Upper lobe of right lung (tissue), 1 donor: Measurements from ENCODE around the gene GOSR1. TPM values are rescaled to one million over a fixed set of nuclear protein-coding genes. Genes with fewer than 3 reads are reported as not detected.
"Not testable (repeated sequence)": the region's sequence is repeated elsewhere in the genome, so short reads cannot be mapped to it uniquely, and the experiment has no call there.

Source experiments
- ATAC-seq: fragments of 200-7000 bp; cut with Tn5 transposase; one replicate; pipeline ENCODE4 v1.9.1; 2020; ENCODE audit warnings: mild to moderate bottlenecking, moderate library complexity
- DNase-seq: peaks from one replicate; pipeline ENCODE4 v3.0.0-alpha.2; 2020
- H3K27ac ChIP-seq: fragments of 200-600 bp; one replicate; pipeline ENCODE4 v1.8.0; 2022
- H3K27me3 ChIP-seq: fragments of 200-600 bp; one replicate; pipeline ENCODE4 v1.8.0; 2022; ENCODE audit warnings: mild to moderate bottlenecking
- H3K36me3 ChIP-seq: fragments of 200-600 bp; one replicate; pipeline ENCODE4 v1.8.0; 2022
- H3K4me1 ChIP-seq: fragments of 200-600 bp; one replicate; pipeline ENCODE4 v1.8.0; 2022
- H3K4me3 ChIP-seq: fragments of 200-600 bp; one replicate; pipeline ENCODE4 v1.8.0; 2022; ENCODE audit warnings: mild to moderate bottlenecking
- H3K9me3 ChIP-seq: fragments of 200-600 bp; one replicate; pipeline ENCODE4 v1.8.0; 2022
- intact Hi-C: fragments of 100-400 bp; cut with DNase I; formaldehyde crosslinking; loops from one replicate; pipeline ENCODE4 v1.11.0; 2022
- total RNA-seq: library from RNA; stranded (reverse); fragmentation: NEBNext Ultra II Directional; extraction: Animal tissue kit (Norgen Biotek cat#: 25700); gene quantifications from one replicate; pipeline ENCODE4 v1.2.1, GENCODE V29; 2021
- TF ChIP-seq, protein P1 (sequence below): fragments of 200-600 bp; IDR thresholded peaks from one replicate; pipeline ENCODE4 v1.8.0; 2022; ENCODE audit warnings: antibody characterized with exemption
- donor health status: DM: no; HTN: yes; CAD: no; lungs with severe emphysema.

GOSR1 gene
- total RNA-seq, 1 donor from 2014 or later: 48.9 TPM

GRCh38 chr17:30550512-30551273 lies 73.5 kb downstream of the GOSR1 start:
- no peak for DNase-seq
- no peaks in the 10 kb centered on the region for H3K4me1 ChIP-seq
- no peaks in the 10 kb centered on the region for H3K27me3 ChIP-seq
- H3K27ac ChIP-seq: no peak overlapping the region
- no peaks in the 10 kb centered on the region for H3K36me3 ChIP-seq
- TF ChIP-seq, protein P1, sequence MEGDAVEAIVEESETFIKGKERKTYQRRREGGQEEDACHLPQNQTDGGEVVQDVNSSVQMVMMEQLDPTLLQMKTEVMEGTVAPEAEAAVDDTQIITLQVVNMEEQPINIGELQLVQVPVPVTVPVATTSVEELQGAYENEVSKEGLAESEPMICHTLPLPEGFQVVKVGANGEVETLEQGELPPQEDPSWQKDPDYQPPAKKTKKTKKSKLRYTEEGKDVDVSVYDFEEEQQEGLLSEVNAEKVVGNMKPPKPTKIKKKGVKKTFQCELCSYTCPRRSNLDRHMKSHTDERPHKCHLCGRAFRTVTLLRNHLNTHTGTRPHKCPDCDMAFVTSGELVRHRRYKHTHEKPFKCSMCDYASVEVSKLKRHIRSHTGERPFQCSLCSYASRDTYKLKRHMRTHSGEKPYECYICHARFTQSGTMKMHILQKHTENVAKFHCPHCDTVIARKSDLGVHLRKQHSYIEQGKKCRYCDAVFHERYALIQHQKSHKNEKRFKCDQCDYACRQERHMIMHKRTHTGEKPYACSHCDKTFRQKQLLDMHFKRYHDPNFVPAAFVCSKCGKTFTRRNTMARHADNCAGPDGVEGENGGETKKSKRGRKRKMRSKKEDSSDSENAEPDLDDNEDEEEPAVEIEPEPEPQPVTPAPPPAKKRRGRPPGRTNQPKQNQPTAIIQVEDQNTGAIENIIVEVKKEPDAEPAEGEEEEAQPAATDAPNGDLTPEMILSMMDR: no peak
- H3K9me3 ChIP-seq: no peaks in the 10 kb centered on the region
- ATAC-seq: peak; percentile 21
- intact Hi-C loops: no loop called here
- no peak overlapping the region for H3K4me3 ChIP-seq

DNA sequence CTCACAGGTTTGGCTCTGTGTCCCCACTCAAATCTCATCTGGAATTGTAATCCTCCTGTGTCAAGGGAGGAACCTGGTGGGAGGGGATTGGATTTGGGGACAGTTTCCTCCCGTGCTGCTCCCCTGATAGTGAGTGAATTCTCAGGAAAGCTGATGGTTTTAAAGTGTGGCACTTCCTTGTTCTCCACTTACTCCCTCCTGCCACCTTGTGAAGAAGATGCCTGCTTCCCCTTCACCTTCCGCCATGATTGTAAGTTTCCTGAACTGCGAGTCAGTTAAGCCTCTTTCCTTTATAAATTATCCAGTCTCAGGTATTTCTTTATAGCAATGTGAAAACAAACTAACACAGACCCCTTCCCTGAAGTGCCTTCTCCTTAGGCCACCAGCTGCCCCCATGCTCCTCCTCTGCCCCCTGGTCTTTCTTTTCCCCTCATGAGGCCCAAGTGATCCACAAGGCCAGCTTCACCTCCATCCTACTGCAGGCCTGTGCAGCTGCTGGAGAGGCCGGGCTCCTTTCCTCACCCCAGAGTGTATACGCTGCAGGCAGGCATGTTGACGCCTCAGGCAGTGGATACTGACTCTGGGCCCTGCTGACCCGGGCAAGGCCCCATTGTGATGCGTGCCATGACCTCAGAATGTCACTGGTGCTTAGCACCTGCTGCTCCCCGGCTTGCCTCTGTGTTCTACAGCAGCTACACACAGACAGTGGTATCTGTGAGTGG lies 74.2 kb downstream of the GOSR1 start:
- H3K9me3 ChIP-seq, H3K36me3 ChIP-seq, H3K27me3 ChIP-seq, H3K4me1 ChIP-seq, H3K27ac ChIP-seq, DNase-seq, H3K4me3 ChIP-seq, ATAC-seq, intact Hi-C loops: not testable (repeated sequence)

- H3K27ac ChIP-seq: no peak overlapping the region
- H3K36me3 ChIP-seq: no peaks in the 10 kb centered on the region
- no peak overlapping the region for H3K4me3 ChIP-seq
- H3K4me1 ChIP-seq: no peaks in the 10 kb centered on the region
- intact Hi-C loops: no loop called here
- H3K27me3 ChIP-seq: no peaks in the 10 kb centered on the region
- ATAC-seq (no peak), DNase-seq (no peak)
- TF ChIP-seq, protein P1: no peak
- no peaks in the 10 kb centered on the region for H3K9me3 ChIP-seq
Measured at GRCh38 chr17:30551996-30552339, 74.8 kb downstream of the GOSR1 start.

DNA sequence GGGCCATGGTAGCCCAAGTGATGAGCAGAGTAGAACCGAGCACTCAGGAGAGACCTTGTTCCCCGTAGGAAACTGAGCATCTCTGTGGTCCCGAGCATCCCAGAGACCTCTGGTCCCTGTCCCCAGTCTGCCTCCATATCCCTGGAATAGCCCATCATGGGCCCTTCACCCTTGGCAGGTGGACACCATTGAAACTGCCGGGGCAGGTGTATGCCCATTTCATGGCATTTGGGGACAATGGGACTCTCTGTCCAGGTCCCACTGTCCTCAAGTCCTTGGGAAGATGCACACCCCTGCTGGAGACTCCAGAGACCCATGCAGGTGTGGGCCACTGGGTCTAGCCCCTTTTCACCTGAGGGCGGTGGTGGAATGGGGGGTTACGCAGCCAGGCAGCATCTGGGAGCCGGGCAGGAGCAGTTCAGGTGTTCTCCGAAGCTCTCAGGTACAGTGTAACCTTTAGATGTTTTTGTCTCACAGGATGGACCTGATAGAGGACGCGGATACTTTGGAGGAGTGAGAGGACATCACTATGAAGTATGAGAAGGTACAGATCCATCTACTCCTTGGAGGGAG lies 75.9 kb downstream of the GOSR1 start:
- no peaks in the 10 kb centered on the region for H3K36me3 ChIP-seq
- no peaks in the 10 kb centered on the region for H3K9me3 ChIP-seq
- H3K4me3 ChIP-seq: no peak overlapping the region
- intact Hi-C loops: no loop called here
- peak; percentile 26 for DNase-seq
- TF ChIP-seq, protein P1: no peak
- ATAC-seq: no peak
- no peaks in the 10 kb centered on the region for H3K27me3 ChIP-seq
- no peaks in the 10 kb centered on the region for H3K4me1 ChIP-seq
- H3K27ac ChIP-seq: no peak overlapping the region

- H3K4me3 ChIP-seq, H3K4me1 ChIP-seq, H3K9me3 ChIP-seq, H3K36me3 ChIP-seq, intact Hi-C loops, ATAC-seq, H3K27me3 ChIP-seq, H3K27ac ChIP-seq: not testable (repeated sequence)
- peak; percentile 58 for DNase-seq
Measured at GRCh38 chr17:30553823-30554440, 76.7 kb downstream of the GOSR1 start.

DNA sequence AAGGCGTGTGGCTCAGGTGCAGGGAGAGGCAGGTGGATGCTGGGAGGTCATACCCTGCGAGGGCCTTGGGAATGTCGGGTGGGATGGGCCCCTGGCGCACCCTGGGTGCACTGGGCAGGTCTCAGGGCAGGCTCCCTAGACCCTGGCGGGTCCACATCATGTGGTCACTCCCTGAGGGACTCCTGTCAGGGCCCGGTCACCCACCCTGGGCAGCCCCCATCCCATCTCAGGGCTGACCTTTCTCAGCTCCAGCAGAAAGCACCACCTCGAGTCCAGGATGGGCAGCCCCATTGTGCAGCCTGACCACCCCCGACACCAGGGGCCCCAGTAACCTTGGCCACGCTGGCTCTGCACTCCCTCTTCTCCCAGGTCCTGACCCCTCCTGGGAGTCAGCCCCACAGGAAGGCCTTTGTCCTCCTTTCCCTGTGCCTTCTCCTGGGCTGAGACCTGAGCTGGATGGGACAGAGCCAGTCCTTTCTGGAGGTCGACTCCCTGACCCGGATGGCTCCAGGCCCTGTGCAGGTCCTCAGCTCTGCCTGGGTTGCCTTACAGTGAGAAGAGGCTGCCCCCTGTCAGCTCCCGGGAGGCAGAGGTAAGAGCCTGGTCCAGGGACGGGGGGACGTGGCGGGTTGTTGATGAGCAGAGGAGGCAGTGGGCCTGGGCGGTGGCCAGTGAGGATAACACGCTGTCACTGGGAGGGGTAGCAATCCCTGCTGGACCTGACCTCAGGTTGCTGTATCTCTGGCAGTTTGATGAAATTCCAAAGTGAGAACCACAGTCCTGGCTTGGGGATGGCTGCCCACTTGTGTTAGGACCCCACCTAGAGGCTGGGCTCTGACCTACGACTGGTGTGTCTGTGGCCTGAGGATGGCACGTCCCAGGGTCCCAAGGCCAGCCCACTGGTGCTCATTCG lies 77.9 kb downstream of the GOSR1 start:
- ATAC-seq (no peak), DNase-seq (peak; percentile 59)
- H3K27ac ChIP-seq: no peak overlapping the region
- intact Hi-C loops: no loop called here
- H3K4me1 ChIP-seq: no peaks in the 10 kb centered on the region
- H3K4me3 ChIP-seq: no peak overlapping the region
- H3K36me3 ChIP-seq: no peaks in the 10 kb centered on the region
- no peaks in the 10 kb centered on the region for H3K27me3 ChIP-seq
- TF ChIP-seq, protein P1: no peak
- no peaks in the 10 kb centered on the region for H3K9me3 ChIP-seq
